Pulmonary artery endothelial cell (primary cell): ENCODE data around the gene DCBLD2. TPM values are rescaled to one million over a fixed set of nuclear protein-coding genes. Genes with fewer than 3 reads are reported as not detected.
"Not testable (repeated sequence)": the region's sequence is repeated elsewhere in the genome, so short reads cannot be mapped to it uniquely, and the experiment has no call there.

ENCODE experiments used
- DNase-seq: peaks from one replicate; pipeline ENCODE4 v3.0.0-alpha.2; 2011; ENCODE audit warnings: low read depth, low spot score
- total RNA-seq: library from RNA; depleted of rRNA; stranded (reverse); fragments of >200 nt; gene quantifications from 2 replicates; pipeline ENCODE4 v1.2.3, GENCODE V29; 2014

The DCBLD2 gene
- total RNA-seq, 1 donor from 2014 or later: 71.7 TPM

DNA sequence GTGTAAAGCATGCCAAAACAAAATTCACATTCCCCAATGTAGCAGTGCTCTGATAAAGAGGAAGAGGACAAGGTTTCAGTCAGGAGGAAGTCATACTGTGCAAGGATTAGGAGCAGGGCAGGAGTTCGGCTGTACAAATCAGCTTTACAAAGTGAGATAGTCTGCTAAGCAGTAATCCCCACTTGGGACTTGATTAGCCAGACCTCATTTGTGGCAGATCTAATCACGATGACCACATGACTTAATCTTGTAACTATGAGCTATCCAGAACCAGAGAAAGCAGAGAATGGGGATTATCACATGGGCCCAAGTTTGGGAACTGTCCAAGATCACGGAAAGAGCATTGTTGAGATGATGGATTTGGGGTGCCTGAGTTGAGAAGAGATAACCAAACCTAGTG, 7.8 kb downstream of the DCBLD2 start:
- DNase-seq: no peak

DNA sequence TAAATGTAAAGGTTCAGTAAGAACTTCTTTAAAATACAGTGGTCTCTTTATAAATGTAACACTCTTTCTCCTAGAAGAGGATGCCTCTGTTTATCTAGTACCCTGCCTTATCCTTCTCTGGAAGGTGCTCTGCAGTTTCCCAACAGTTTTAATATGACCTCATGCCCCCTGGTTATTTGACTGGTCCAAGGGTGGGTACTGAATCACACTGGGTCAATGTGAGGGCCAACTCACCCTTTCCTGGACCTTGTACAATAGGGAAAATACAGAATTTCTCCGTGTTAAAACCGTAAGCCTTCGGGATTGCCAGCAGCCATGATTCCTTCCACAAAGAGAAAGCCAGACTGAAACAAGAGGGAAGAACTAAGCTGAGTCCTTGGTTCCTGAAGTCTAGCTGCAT, 9.2 kb downstream of the DCBLD2 start:
- DNase-seq: no peak

DNA sequence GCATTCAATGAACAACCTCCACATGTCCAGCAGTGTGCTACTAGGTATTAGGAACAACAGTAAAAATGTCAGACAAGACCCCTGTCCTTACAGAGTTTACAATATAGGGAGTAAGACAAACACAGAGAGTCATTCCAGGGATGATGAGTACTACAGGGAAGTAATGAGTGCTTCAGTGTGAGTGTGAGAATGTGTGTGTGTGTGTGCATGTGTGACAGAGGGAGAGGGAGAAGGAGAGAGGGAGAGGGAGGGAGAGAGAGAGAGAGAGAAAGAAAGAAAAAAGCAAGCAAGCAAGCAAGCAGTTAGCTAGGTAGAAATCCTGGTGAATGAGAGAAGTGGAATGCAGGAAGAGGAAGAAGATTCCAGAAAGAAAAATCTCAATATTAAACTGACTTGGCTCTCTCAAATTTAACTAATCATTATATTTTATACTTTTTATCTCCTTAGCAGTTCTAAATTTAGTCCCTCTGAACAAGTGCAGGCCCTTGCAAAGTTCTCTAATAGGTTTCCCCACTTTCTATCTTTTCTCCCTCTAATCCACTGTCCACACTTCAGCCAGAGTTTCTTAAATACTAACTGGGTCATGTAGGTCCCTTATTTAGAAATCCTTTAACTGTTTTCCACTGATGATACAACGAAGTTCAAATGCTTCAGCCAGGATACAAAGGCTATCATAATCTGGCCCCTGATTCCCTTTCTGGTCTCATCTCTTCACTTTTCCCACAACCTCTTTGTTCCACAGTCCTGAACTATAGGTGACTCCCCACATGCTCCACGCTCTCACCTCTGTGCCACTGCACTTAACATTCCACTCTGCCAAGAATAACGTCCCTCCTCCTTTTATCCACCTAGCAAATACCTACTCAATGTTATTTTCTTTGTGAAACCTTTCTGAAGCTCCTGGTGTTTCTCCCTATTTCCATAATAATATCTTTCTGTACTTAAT, 10.3 kb downstream of the DCBLD2 start:
- no peak for DNase-seq

DNA sequence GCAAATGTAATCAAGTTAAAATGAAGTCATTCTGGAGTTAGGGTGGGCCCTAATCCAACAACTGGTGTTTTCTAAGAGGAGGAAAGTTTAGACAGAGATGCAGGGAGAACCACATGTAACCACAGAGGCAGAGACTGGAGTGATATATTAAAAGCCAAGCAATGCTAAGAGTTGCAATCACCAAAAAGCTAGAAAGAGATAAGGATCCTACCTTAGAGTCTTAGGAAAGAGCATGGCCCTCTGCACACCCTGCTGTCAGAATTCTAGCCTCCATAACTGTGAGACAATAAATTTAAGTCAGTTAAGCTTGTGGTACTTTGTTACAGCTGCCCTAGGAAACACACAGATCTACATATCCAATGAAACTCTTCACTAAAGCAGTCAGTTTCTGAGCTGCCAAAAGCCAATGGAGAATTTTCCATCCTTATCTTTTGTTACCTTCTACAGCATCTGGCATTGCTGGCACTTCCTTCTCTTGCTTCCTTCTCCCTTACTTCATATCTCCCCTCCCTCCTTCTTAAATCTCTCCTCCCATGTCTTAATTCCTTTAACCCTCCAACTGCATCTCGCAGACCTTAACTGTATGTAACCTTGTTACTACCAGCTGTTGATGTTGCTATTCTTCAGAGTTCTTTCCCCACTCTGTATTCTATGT, 11.2 kb downstream of the DCBLD2 start:
- no peak for DNase-seq

DNA sequence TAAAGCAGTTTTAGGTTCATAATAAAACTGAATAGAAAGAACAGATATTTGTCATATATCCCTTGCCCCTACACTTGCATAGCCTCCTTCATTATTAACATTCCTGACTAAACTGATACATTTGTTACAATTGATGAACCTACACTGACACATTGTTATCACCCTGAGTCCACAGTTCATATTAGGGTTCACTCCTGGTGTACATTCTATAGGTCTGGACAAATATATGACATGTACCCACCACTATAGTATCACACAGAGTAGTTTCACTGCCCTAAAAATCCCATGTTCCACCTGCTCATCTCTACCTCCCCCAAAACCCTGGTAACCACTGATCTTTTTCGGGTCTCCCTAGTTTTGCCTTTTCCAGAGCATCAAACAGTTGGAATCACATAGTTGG, 13.8 kb downstream of the DCBLD2 start:
- no peak for DNase-seq

DNA sequence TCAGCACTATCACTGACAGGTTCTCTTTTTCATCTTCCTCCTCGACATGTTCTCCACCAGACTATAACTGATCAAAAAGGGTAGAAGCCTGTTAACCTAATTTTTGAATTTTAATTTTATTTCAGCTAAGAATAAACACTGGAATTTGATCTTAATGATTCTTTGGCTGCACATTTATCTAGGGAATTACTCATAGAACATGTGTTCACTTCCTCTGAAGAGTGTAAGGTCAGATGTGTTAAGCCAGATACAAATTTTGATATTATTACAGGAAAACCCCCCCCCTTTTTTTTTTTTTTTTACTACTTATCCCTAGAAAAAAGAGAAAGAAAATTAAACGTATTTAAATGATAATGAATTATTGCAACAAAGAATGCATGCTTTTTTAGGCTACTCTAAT, 15.0 kb downstream of the DCBLD2 start:
- no peak for DNase-seq

DNA sequence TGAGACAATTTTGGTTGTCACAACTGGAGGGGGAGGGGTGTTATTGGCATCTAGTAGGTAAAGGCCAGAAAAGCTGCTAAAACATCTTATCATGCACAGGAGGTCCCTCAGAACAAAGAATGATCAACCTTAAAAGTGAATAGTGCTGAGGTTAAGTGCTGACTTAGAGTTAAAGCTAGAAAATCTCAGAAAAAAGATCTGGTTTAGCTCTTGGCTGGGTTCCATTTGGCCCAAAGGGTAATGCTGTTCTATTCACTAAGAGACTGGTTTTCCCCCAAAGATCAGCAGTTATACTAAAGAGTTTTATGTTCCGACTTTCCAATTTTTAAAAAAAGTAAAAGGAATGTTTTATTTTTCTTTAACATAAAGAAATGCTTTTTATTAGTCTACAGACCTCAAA, 15.6 kb downstream of the DCBLD2 start:
- no peak for DNase-seq

DNA sequence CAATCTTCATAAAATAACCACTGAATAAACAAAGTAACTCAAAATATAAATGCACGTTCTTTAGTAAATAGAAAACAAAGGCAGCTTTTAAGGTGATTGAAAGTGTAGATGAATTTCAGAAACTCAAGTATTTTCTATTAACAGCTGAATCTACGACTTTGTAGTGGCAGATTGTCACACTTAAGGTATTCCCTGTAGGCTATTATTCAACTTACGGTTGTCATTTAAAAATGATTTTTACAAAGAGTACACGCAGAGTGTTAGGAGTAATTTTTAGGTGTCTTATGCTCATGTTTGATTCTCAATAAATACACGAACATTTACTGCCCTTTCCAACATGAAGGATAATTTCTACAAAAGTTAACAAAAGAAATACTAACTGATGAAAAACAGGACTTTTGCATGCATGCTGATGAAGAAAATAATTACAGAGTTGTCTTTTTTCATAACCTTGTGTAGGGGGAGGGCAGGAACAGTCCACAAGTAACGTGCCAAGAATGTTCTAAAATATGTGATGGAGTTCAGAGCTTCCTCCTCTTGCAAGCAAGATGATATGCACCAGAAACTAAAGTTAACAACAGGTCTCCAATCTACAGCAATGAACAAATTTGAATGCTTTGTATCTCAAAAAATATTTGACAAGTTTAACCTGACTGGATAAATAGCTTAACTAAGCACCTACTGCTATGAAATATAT, 16.7 kb downstream of the DCBLD2 start:
- DNase-seq: no peak

DNA sequence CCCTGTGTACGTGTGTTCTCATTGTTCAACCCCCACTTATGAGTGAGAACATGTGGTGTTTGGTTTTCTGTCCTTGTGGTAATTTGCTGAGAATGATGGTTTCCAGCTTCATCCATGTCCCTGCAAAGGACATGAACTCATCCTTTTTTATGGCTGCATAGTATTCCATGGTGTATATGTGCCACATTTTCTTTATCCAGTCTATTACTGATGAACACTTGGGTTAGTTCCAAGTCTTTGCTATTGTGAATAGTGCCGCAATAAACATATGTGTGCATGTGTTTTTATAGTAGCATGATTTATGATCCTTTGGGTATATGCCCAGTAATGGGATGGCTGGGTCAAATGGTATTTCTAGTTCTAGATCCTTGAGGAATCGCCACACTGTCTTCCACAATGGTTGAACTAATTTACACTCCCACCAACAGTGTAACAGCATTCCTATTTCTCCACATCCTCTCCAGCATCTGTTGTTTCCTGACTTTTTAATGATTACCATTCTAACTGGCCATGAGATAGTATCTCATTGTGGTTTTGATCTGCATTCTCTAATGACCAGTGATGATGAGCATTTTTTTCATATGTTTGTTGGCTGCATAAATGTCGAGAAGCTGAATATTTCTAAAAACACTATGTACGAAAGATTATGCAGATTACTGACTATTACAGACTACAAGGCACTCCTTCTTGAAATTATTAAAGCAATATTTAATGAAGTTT, 18.7 kb downstream of the DCBLD2 start:
- DNase-seq: not testable (repeated sequence)

DNA sequence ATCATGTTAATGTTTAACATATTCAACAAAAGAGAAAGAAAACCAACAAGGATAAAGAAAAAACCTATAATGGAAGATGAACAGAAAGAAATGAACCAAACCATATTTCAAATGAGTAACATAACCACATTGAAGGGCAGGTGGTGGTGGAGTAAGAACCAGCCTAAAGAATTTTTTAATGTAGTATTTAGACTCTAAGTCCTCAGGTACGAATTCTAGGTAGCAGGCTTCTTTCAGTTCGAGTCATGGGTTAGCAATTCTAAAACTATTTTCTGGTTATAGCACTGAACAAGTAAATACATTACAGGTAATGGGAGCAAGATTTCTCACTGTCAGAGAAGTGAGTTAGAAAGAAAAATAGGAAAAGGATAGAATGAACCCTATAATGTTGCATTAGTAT, 24.4 kb downstream of the DCBLD2 start:
- DNase-seq: no peak

DNA sequence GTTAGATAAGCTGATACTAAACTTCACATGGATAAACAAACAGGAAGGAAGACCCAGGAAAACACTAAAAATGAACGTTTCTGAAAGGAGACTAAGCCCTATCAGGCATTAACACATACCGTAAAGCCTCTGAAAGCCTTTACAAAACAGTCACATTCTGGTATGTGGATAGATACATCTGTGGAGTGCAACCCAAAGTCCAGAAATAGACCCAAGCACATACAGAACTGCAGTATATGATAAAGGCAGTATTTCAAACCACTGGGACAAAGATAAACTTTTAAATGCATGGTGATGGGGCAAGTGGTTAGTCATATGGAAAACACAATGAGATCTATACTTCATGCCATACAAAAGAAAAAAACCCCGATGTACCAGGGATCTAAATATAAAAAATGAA, 26.0 kb downstream of the DCBLD2 start:
- no peak for DNase-seq

DNA sequence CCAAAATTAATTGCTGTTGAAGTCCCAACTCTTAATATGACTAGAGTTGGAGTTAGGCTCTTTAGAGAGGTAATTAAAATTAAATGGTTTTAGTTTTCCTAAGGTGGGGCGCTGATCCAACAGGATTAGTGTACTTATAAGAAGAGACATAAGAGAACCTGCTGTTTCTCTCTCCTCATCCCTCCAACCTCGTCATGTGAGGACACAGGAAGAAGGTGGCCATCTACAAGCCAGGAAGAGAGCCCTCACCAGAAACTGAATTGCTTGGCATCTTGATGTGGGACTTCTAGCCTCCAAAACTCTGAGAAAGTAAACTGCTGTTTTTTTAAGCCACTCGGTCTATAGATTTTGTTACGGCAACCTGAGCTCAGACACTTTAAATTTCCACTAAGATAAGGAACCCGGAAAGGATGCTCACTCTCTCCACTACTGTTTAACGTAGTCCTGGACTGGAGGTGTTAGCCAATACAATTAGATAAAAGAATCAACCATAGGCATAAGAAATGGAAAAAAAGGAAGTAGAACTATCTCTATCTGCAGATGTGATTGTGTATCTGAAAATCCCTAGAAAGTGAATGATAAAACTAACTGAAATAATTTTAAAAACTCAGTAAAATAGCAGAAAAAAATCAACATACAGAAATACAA, 26.8 kb downstream of the DCBLD2 start:
- DNase-seq: no peak

DNA sequence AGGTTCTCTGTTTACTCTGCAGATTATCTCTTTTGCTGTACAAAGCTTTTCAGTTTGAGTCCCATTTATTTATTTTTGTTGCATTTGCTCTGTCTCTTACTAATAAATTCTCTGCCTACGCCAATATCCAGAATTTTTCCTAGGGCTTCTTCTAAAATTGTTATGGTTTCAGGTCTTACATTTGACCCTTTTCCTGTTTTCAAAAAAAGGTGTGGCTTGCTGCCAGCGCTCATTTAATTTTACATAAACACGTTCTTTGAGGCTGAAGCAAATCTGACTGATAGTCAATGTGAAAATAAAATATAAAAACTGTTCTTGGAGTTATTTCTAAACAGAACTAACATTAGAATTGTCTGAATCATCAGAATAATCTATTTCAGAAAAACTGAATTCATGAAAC, 32.1 kb downstream of the DCBLD2 start:
- DNase-seq: no peak

DNA sequence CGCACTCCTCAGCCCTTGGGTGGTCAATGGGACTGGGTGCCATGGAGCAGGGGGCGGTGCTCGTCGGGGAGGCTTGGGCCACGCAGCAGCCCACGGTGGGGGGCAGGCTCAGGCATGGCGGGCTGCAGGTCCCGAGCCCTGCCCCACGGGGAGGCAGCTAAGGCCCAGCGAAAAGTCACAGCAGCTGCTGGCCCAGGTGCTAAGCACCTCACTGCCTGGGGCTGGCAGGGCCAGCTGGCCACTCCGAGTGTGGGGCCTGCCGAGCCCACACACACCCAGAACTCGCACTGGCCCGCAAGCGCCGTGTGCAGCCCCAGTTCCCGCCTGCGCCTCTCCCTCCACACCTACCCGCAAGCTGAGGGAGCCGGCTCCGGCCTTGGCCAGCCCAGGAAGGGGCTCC, 43.5 kb downstream of the DCBLD2 start:
- not testable (repeated sequence) for DNase-seq

DNA sequence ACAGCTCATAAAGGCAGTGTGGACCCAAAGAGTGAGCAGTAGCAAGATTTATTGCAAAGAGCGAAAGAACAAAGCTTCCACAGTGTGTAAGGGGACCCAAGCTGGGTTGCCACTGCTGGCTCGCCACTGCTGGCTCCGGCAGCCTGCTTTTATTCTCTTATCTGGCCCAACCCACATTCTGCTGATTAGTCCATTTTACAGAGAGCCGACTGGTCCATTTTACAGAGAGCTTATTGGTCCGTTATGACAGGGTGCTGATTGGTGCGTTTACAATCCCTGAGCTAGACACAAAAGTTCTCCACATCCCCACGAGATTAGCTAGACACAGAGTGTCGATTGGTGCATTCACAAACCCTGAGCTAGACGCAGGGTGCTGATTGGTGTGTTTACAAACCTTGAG, 44.2 kb downstream of the DCBLD2 start:
- not testable (repeated sequence) for DNase-seq

DNA sequence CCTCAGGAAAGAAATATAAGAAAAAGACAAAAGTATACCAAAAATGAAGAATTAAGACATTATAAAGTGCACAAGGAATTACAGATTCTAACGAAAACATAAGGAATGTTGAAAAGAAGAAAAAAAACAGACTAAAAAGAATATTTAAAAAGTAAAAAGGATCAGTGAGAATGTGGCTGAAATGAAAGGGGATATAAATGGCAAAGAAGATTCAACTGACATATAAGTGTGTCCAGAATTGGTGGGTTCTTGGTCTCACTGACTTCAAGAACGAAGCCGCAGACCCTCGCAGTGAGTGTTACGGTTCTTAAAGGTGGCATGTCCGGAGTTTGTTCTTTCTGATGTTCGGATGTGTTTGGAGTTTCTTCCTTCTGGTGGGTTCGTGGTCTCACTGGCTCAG, 44.8 kb downstream of the DCBLD2 start:
- no peak for DNase-seq

DNA sequence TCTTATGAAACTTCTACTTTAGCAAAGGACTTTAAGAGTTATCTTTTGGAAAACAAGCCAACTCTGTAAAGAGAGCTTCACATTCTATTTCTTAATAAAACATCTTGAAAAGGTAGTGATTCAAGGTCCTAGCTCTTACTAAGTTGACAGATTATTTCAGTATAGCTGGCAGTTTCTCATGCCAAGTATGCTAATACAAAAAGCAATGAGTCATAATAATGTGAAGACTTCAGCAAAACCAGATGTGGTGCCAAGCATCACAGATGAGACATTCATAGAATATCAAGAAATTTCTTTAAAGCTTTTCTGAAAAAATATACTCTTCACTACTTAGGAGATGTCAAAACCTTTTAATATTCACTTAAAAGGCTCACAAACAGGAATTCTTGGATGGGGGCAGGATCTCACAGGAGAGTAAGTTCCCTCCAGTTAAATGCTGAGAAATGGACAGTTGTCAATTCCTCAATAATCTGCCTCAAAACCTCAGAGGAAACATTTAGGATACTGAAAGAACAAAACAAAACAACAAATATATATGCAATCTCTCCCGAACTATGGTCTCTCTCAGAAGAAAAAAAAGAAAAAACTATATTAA, 45.6 kb downstream of the DCBLD2 start:
- peak; percentile 50 for DNase-seq

DNA sequence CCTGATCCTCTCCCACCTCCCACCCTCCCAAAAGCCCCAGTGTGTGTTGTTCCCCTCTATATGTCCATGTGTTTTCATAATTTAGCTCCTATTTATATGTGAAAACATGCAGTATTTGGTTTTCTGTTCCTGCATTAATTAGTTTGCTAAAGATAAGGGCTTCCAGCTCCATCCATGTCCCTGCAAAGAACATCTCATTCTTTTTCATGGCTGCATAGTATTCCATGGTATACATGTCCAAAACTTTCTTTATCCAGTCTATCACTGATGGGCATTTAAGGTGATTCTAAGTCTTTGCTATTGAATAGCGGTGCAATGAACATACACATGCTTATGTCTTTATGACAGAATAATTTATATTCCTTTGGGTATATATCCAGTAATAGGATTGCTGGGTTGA, 53.4 kb downstream of the DCBLD2 start:
- no peak for DNase-seq

DNA sequence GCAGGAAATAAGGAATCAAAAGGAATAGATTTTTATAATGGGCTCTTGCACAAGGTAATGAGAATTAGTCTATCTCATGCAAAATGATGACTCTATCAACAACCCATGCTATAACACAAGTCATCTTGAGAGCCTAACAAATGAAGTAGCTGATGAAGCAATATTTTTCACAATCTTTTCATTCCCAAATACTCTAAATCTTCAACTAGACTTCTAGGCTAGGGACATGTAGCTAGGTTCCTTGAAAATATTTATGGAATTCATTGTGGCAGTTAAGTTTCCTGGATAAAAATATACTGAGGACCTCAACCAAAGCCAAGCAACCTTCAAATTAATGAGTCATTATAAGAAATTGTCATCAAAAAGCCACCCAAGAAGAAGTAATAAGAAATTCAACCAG, 55.4 kb downstream of the DCBLD2 start:
- DNase-seq: no peak

DNA sequence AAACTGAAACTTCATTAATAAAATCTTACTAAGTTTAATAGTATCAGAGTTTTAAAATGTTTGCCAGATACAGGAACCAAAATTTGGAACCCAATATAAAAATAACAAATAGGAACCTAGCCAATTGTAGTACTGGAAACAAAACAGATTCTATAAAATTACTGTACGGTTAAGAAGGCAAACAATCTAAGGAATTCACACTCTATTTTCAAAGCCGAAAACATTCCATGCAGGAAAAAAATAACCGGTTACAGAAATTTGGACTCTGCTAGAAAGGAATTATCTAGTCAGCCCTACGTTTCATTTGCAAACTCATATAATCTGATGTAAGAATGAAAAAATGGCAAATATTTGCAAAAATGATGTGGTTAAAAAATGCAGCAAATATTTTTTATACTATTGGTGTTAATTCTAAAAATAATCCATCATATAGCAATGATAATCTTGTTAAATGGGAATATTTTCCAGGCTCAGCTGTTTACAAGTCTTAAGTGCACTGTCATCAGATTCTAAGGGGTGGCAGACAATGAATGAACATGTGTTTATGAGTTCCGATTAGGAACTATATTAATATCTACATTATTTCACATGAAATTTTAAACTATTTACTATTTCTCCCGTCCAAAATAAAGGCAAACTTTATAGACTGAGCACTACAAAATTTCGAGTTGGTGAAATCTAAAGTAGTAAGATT, 58.1 kb downstream of the DCBLD2 start:
- DNase-seq: no peak
